ENCODE results near the gene FBXW12. TPM values are rescaled to one million over a fixed set of nuclear protein-coding genes. Genes with fewer than 3 reads are reported as not detected.

FBXW12 gene
- total RNA-seq, 1 donor from 2014 or later = not detected

- TF ChIP-seq CTCF (IDR thresholded peaks at IDR 0.05) (no peak), POLR2AphosphoS5 (IDR thresholded peaks at IDR 0.05; ENCODE audit: insufficient read depth in 1 of 2, low read depth in 1 of 2) (no peak), POLR2A (IDR thresholded peaks at IDR 0.05) (no peak)
- no peak for DNase-seq (ENCODE audit: extremely low spot score in 2 of 2)
- intact Hi-C loops (cut with DNase I) = loop anchor here (5.0 to 10.0 kb wide), 2 partner anchors 33 to 160 kb away; no protein-coding TSS in a partner anchor
- H3K27me3 ChIP-seq = no peaks in the 10 kb centered on the region
- H3K36me3 ChIP-seq = no peaks in the 10 kb centered on the region
- peaks cover 64% of the 10 kb centered on the region for H3K4me1 ChIP-seq
- peak overlapping the region; percentile 85 for H3K27ac ChIP-seq
- no peaks in the 10 kb centered on the region for H3K9me3 ChIP-seq
- H3K4me3 ChIP-seq = no peak overlapping the region
Observed at GRCh38 chr3:48435223-48435595, 63.2 kb downstream of the FBXW12 start.

GRCh38 chr3:48435774-48436476, 63.9 kb downstream of the FBXW12 start:
- Histone ChIP-seq H3K4me3 (no peak overlapping the region), H3K27ac (peak overlapping the region; percentile 85), H3K9me3 (no peaks in the 10 kb centered on the region), H3K36me3 (no peaks in the 10 kb centered on the region), H3K4me1 (peaks cover 60% of the 10 kb centered on the region), H3K27me3 (no peaks in the 10 kb centered on the region)
- no peak for TF ChIP-seq POLR2A (IDR thresholded peaks at IDR 0.05)
- peak in 1 of 2 donors; percentile 87 for TF ChIP-seq POLR2AphosphoS5 (IDR thresholded peaks at IDR 0.05; ENCODE audit: insufficient read depth in 1 of 2, low read depth in 1 of 2)
- TF ChIP-seq CTCF (IDR thresholded peaks at IDR 0.05) = peak; percentile 98 to 100 (median 99)
- intact Hi-C loops (cut with DNase I) = loop anchor here (5.0 to 10.0 kb wide), 2 partner anchors 34 to 161 kb away; no protein-coding TSS in a partner anchor
- no peak for DNase-seq (ENCODE audit: extremely low spot score in 2 of 2)

GRCh38 chr3:48436477-48436787, 64.4 kb downstream of the FBXW12 start:
- Histone ChIP-seq H3K27ac (no peak overlapping the region), H3K4me1 (peaks cover 60% of the 10 kb centered on the region), H3K36me3 (no peaks in the 10 kb centered on the region), H3K27me3 (no peaks in the 10 kb centered on the region), H3K4me3 (no peak overlapping the region), H3K9me3 (no peaks in the 10 kb centered on the region)
- intact Hi-C loops (cut with DNase I) = loop anchor here (5.0 to 10.0 kb wide), 2 partner anchors 34 to 162 kb away; no protein-coding TSS in a partner anchor
- DNase-seq (ENCODE audit: extremely low spot score in 2 of 2) = no peak
- TF ChIP-seq CTCF (IDR thresholded peaks at IDR 0.05) = no peak
- TF ChIP-seq POLR2A (IDR thresholded peaks at IDR 0.05) = no peak
- no peak for TF ChIP-seq POLR2AphosphoS5 (IDR thresholded peaks at IDR 0.05; ENCODE audit: insufficient read depth in 1 of 2, low read depth in 1 of 2)

- no peaks in the 10 kb centered on the region for H3K9me3 ChIP-seq
- H3K36me3 ChIP-seq = no peaks in the 10 kb centered on the region
- TF ChIP-seq POLR2AphosphoS5 (IDR thresholded peaks at IDR 0.05; ENCODE audit: insufficient read depth in 1 of 2, low read depth in 1 of 2) (no peak), POLR2A (IDR thresholded peaks at IDR 0.05) (no peak)
- intact Hi-C loops (cut with DNase I) = loop anchor here (5.0 to 10.0 kb wide), 2 partner anchors 35 to 162 kb away; no protein-coding TSS in a partner anchor
- no peak overlapping the region for H3K27ac ChIP-seq
- no peaks in the 10 kb centered on the region for H3K27me3 ChIP-seq
- DNase-seq (ENCODE audit: extremely low spot score in 2 of 2) = no peak
- H3K4me3 ChIP-seq = no peak overlapping the region
- H3K4me1 ChIP-seq = peaks cover 60% of the 10 kb centered on the region
Observed at GRCh38 chr3:48436855-48437254, 64.8 kb downstream of the FBXW12 start.

- H3K36me3 ChIP-seq = peaks cover 0 to 3% of the 10 kb centered on the region in 2 donors
- no peaks in the 10 kb centered on the region for H3K27me3 ChIP-seq
- no peak overlapping the region for H3K4me3 ChIP-seq
- no peak for DNase-seq (ENCODE audit: extremely low spot score in 2 of 2)
- H3K27ac ChIP-seq = no peak overlapping the region
- intact Hi-C loops (cut with DNase I) = loop anchor here (5.0 to 10.0 kb wide), 2 partner anchors 36 to 163 kb away; no protein-coding TSS in a partner anchor
- H3K4me1 ChIP-seq = peaks cover 57% of the 10 kb centered on the region
- no peaks in the 10 kb centered on the region for H3K9me3 ChIP-seq
- TF ChIP-seq POLR2AphosphoS5 (IDR thresholded peaks at IDR 0.05; ENCODE audit: insufficient read depth in 1 of 2, low read depth in 1 of 2) (no peak), POLR2A (IDR thresholded peaks at IDR 0.05) (no peak), CTCF (IDR thresholded peaks at IDR 0.05) (no peak)
Observed at GRCh38 chr3:48437812-48438211, 65.8 kb downstream of the FBXW12 start.
